K562 treated with DMSO at 1 percent for 12 hours (cell line): ENCODE data around the gene ANKRD44. TPM values are rescaled to one million over a fixed set of nuclear protein-coding genes. Genes with fewer than 3 reads are reported as not detected.

ENCODE experiments used
- total RNA-seq: library from RNA; unstranded; fragments of 300-600 nt; gene quantifications from 2 replicates; pipeline ENCODE4 v1.2.3, GENCODE V29; 2022; ENCODE audit not compliant: insufficient read depth

The ANKRD44 gene
- total RNA-seq: not detected in 2 replicates

GRCh38 chr2:197310271-197310985, at the start of gene ANKRD44:
Gene ANKRD44, minus strand, starts transcription at chr2:197310780. Its CDS starts 176 bp downstream, at chr2:197310604.

Other genes starting within 250 kb of the ANKRD44 start
- 50.9 and 76.7 TPM in 2 replicates for gene SF3B1, start 124.2 kb upstream of the ANKRD44 start, total RNA-seq
- 5.9 and 11.4 TPM in 2 replicates for gene COQ10B, start 142.8 kb upstream of the ANKRD44 start, total RNA-seq
- 158 and 225 TPM in 2 replicates for gene HSPD1, start 189.1 kb upstream of the ANKRD44 start, total RNA-seq
- gene HSPE1, start 189.6 kb upstream of the ANKRD44 start, total RNA-seq: 109 and 141 TPM in 2 replicates
- 13.8 and 25.6 TPM in 2 replicates for gene MOB4, start 205.3 kb upstream of the ANKRD44 start, total RNA-seq